GM18502 (cell line): Measurements from ENCODE around the gene NF1.
"Not testable (repeated sequence)": the region's sequence is repeated elsewhere in the genome, so short reads cannot be mapped to it uniquely, and the experiment has no call there.

Experiments
- ATAC-seq: cut with Tn5 transposase; IDR thresholded peaks from one replicate; pipeline ENCODE4 v1.9.1; 2021; ENCODE audit warnings: mild to moderate bottlenecking; ENCODE audit not compliant: unreplicated experiment, poor library complexity

Gene NF1, protein sequence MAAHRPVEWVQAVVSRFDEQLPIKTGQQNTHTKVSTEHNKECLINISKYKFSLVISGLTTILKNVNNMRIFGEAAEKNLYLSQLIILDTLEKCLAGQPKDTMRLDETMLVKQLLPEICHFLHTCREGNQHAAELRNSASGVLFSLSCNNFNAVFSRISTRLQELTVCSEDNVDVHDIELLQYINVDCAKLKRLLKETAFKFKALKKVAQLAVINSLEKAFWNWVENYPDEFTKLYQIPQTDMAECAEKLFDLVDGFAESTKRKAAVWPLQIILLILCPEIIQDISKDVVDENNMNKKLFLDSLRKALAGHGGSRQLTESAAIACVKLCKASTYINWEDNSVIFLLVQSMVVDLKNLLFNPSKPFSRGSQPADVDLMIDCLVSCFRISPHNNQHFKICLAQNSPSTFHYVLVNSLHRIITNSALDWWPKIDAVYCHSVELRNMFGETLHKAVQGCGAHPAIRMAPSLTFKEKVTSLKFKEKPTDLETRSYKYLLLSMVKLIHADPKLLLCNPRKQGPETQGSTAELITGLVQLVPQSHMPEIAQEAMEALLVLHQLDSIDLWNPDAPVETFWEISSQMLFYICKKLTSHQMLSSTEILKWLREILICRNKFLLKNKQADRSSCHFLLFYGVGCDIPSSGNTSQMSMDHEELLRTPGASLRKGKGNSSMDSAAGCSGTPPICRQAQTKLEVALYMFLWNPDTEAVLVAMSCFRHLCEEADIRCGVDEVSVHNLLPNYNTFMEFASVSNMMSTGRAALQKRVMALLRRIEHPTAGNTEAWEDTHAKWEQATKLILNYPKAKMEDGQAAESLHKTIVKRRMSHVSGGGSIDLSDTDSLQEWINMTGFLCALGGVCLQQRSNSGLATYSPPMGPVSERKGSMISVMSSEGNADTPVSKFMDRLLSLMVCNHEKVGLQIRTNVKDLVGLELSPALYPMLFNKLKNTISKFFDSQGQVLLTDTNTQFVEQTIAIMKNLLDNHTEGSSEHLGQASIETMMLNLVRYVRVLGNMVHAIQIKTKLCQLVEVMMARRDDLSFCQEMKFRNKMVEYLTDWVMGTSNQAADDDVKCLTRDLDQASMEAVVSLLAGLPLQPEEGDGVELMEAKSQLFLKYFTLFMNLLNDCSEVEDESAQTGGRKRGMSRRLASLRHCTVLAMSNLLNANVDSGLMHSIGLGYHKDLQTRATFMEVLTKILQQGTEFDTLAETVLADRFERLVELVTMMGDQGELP (N-terminal part only)

DNA sequence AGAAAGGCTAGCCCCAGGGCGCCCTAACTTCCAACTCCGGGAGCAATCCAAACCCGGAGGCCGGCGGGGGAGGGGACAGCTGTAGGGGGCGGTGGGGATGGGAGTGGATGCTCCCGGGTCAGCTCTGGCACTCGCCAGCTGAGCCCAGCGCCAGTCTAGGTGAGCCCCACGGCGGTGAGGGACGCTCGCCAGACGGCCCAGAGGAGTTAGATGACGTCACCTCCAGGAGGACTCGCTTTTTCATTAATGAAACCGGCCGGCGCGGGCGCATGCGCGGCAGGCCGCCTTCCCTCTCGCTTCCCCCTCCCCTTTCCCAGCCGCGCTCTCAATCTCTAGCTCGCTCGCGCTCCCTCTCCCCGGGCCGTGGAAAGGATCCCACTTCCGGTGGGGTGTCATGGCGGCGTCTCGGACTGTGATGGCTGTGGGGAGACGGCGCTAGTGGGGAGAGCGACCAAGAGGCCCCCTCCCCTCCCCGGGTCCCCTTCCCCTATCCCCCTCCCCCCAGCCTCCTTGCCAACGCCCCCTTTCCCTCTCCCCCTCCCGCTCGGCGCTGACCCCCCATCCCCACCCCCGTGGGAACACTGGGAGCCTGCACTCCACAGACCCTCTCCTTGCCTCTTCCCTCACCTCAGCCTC is at the start of gene NF1:
Gene NF1 (plus strand): TSS at position 378 of the 636 bp plus-strand sequence. CDS start 333 bp downstream, outside the sequence.
- ATAC-seq = peak; percentile 84

DNA sequence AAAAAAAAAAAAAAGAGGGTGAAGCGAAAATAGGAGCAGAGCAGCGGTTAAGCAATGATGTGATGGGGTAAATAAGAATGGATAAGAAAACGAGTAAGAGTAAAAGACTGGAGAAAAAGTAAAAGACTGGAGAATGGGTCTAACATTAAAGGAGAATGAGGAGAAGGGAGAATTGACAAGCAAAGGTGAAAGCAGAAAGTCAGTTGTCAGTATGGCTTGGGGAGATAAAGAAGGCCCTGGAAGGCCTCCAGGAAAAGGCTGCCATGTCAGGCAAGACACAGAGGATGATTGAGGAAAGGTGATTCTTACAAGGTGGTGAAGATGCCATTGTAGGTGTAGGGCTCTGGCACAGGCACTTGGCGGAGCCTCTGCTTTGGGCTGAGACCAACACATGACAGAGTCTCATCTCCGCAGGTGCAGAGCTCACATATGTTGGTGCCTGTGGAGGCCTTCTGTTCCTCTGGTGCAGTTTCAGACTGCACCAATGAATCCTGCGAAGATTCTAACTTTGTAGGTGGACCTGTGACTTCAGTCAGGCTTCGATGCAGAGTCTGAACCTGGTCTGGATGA is 47.8 kb upstream of the NF1 start:
- not testable (repeated sequence) for ATAC-seq

DNA sequence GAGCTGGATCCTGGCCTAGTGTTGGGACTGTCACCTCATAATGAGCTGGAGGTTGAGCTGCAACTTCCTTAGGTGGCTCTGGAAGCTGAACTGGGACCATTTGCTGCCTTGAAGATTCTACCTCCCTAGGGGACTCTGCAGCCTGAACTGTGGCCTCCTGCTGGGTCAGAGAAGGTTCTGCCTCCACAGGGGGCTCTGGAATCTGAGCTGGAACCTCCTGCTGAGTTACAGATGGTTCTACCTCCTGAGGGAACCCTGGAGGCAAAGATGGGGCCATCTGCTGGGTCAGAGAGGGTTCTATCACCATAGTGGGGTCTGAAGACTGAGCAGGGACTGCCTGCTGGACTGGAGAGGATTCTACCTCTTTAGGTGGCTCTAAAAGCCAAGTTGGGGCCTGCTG is 46.6 kb upstream of the NF1 start:
- no peak for ATAC-seq

GRCh38 chr17:31048780-31049179 is 46.0 kb upstream of the NF1 start:
- no peak for ATAC-seq

DNA sequence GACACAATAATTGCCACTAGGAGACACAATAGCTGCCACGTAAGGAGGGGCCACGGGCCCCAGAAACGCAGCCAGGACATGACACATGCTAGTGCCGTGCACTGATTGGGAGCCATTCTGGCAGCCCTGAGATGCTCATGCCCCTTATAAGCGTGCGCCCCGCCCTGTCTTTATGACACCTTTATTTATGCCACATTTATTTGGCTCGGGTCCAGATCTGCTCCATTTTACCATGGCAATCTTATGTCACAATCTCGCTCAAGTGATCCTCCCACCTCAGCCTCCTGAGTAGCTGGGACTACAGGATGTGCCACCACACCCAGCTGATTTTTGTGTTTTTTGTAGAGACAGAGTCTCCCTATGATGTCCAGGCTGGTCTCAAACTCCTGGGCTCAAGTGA is 43.8 kb upstream of the NF1 start:
- no peak for ATAC-seq

GRCh38 chr17:31051506-31051905 is 43.3 kb upstream of the NF1 start:
- no peak for ATAC-seq

GRCh38 chr17:31052187-31052889 is 42.4 kb upstream of the NF1 start:
- ATAC-seq = no peak

DNA sequence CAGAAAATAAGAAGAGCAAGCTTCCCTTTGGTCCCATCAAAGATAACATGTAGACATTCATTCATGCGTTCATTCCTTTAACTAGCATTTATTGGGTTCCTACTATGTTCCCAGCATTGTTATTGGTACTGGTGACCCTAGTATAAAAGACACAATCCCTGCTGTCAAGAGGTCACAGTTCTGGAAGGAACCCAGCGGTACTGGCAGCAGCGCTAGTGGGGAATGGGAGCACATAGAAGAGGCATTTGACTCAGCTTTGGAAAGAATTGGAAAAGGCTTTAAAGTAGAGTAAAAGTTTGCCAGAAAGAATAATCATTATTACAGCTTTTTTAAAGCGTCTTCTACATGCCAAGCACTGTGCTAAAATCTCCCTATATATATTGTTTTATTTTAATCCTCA is 41.7 kb upstream of the NF1 start:
- no peak for ATAC-seq

DNA sequence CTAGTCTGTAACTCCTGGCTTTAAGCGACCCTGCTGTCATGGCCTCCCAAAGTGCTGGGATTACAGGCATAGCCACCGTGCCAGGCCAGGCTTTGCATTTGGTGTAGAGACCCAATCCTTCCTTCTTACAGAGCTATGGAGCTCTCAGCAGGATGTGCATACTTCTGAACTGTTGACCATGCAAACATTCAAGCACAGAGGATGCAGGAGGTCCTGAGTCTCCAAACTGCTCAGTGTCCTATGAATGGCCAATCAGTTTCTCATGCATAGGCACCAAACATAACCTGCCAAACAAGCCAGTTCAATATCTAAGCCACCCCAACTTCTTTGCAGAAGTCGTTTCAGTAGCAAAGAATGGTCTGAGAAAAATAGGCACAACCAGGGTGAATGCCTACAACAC is 40.0 kb upstream of the NF1 start:
- ATAC-seq = no peak

- no peak for ATAC-seq
These were observed 35.8 kb upstream of the NF1 start for GRCh38 chr17:31058976-31059375.

GRCh38 chr17:31060791-31061550 is 33.8 kb upstream of the NF1 start:
- no peak for ATAC-seq

DNA sequence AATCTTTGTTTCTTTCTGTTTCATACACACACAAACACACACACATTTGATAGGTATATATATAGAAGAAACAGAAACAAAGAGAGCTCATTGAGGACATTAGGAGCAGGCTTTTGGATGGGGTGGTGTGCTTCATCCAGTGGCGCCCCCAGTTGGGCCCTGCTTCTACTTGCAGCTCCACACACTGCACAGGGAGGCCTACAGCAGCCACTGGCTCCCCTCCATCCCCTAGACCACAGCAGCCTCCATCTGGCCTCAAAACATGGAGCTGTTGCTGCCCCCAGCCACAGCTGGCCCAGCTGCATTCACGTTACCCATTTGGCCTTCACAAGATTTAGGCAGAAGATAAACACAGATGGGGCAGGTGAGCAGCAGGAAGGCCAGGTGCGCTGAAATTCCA is 33.1 kb upstream of the NF1 start:
- no peak for ATAC-seq

DNA sequence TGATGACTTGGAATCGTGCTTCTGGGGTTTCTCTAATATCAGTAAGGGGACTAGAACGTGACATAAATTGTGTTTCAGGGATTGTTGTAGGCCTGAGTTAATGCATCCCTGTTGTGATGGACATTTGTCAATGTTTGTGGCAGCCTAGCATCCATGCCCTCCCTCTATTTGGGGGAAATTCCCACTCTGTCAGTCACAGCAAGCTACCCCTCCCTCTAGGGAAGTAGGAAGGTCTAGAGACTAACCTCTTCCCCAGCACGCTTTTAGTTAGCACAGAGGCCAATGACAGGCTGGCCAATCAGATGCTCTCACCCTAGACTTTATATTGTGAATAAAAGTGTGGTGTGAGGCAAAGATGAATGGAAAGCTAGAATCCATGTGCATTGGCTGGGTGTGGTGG is 32.4 kb upstream of the NF1 start:
- no peak for ATAC-seq

GRCh38 chr17:31064707-31065106 is 30.1 kb upstream of the NF1 start:
- ATAC-seq = no peak

DNA sequence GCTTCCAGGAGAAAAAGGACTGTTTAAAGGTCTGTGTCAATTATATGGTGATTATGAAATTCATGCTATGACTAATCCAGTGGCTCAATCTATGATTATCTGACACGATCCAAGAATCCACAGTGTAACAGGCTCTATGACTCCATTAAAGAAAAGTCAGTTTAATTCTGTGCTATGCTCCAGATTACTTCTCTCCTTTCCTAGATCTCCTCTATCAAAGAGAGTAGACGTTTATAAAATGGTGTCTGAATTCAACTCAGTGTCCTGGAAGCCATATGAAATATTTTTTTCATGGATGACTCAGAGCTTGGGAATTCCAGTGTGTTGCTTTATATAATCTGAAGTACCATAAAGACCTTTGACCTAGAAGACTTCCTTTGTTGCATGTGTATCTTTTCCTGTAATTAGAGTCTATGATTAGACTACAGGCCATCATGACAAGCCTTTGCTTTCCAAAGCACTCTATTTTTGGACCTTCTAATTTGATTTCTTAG is 27.0 kb upstream of the NF1 start:
- ATAC-seq = no peak

DNA sequence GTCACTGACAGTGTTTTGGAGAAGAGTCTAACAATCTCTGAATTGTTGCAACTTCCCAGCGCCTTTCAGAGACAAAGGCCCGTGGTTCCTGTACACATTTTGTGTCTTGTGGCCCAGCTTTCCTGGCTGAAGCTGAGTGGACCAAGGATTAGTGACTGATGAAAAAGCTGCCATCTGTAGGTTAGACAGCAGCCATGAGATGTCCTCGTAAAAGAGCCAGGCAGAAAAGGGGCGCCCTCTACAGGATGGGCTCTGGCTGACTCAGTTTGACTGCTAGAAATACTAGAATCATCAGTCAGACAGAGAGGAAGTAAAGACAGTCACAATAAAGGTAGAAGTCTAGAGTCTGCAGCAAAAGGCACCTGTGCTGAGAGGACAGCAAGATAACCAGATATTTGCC is 26.5 kb upstream of the NF1 start:
- no peak for ATAC-seq

DNA sequence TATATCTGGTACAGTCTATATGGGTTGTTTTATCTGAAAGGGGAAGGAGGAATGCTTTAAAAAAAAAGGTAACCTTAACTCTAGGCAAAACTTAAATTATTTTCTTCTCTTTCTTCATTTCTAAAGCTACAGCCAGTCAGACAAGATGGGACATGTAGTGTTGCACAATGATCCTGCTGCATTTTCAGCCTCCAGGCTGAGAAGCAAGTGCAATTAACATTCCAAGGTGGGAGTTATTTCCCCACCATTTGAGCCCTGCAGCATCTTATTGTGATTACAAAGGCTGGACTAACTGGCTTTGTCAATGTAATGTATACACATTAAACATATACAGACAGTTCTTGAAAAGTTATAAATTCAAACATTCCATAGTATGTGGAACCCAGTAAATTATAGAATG is 22.6 kb upstream of the NF1 start:
- ATAC-seq = no peak

DNA sequence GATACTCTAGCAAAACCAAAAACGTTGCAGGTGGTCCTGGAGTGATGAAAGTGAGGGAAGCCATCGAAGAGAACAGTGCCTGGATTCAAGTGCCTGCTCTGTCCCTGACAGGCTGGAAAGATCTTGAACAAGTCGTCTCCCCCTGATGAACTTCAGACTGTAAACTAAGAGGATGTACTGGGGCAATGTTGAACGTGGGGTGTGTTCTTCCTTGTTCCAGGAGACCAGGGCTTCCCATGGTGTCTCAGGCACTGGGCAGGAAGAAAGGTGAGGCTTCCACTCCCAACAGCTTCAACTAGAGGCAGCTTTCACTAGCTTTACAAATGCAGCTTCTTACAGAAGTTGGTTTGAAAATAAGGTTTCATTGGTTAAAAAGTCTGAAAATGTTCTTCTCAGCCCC is 21.4 kb upstream of the NF1 start:
- ATAC-seq = no peak
